B cell (primary cell): ENCODE data around the gene HNF1B.

ENCODE experiments used
- CTCF ChIP-seq: fragments of 200-600 bp; IDR thresholded peaks from one replicate; pipeline ENCODE4 v1.8.0; 2022; ENCODE audit warnings: antibody characterized with exemption, mild to moderate bottlenecking
- EZH2 ChIP-seq: IDR thresholded peaks from 2 replicates; pipeline ENCODE4 v1.6.1; 2012; ENCODE audit warnings: borderline replicate concordance, low read depth, mild to moderate bottlenecking, moderate library complexity, low read length; ENCODE audit not compliant: insufficient read depth, poor library complexity, severe bottlenecking

- no peak for TF ChIP-seq CTCF
- no peak for TF ChIP-seq EZH2
Measured at GRCh38 chr17:37726248-37726647, 18.6 kb downstream of the HNF1B start.
